ENCODE data around the gene PDXP. TPM values are rescaled to one million over a fixed set of nuclear protein-coding genes. Genes with fewer than 3 reads are reported as not detected.

PDXP gene
- total and polyA plus RNA-seq, 2 of the 13 experiments (the other 11 are each of a cell fraction or from before 2014, with no cell fraction given), result 58.2 to 70.6 TPM

DNA sequence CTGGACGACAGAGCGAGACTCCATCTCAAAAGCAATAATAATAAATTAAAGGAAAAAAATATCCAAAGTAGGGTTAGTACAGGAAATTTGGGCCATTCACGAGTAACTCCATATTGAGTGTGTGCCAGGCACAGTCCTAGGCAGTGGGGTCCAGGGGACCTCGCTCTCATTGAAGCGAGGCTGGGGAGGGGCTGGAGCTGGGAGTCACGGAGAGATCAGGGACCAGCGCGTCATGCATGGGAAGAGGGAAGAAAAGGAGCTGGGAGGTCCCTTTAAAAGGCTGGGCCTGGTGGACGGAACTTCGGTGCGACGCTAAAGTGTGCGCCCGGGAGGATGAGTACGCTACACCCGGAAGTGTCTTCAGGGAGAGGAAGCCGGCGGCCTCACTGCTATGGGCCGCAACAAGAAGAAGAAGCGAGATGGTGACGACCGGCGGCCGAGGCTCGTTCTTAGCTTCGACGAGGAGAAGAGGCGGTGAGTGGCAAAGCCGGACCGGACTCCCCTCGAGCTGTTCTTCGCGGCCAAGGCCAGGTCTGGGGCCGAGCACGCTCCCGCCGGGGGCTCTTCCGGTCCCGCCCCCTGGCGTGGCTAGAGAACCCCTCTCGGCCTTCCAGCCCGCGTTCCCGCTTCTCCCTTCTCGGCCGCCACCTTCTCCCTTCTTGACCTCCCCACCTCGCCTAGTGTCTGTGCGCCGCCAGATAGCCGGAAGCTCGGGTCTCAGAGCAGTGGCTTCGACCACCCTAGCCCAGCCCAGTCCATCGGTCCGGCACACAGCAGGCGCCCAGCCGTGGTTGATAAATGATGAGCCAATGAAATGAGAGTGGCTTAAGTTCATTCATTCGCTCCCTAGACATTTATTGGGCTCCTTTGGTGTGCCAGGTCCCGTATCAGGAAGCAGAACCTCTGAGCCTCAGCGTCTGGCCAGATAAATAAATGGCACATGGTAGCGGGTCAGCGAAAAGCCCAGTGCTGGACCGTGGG, 27.8 kb downstream of the PDXP start, which contains the start of gene NOL12 (continued):
- no peak for TF ChIP-seq TCF7 (IDR thresholded peaks at IDR 0.05; ENCODE audit: low read depth)
- TF ChIP-seq, protein P1, sequence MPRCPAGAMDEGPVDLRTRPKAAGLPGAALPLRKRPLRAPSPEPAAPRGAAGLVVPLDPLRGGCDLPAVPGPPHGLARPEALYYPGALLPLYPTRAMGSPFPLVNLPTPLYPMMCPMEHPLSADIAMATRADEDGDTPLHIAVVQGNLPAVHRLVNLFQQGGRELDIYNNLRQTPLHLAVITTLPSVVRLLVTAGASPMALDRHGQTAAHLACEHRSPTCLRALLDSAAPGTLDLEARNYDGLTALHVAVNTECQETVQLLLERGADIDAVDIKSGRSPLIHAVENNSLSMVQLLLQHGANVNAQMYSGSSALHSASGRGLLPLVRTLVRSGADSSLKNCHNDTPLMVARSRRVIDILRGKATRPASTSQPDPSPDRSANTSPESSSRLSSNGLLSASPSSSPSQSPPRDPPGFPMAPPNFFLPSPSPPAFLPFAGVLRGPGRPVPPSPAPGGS (CRISPR knock-in tag; IDR thresholded peaks at IDR 0.05), result no peak; the same call in 1 of the 2 replicates
- TF ChIP-seq, protein P2, sequence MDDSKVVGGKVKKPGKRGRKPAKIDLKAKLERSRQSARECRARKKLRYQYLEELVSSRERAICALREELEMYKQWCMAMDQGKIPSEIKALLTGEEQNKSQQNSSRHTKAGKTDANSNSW (CRISPR knock-in tag; IDR thresholded peaks at IDR 0.05; ENCODE audit: borderline replicate concordance), result 0 out of 2 replicates have a peak, but pooled peaks have one; percentile 30
- peak; percentile 41; the same call in 1 of the 2 replicates for TF ChIP-seq ZNF143 (CRISPR knock-in tag; IDR thresholded peaks at IDR 0.05)
- no peak for TF ChIP-seq JDP2 (CRISPR knock-in tag; IDR thresholded peaks at IDR 0.05; ENCODE audit: borderline replicate concordance)
- TF ChIP-seq, protein P3, sequence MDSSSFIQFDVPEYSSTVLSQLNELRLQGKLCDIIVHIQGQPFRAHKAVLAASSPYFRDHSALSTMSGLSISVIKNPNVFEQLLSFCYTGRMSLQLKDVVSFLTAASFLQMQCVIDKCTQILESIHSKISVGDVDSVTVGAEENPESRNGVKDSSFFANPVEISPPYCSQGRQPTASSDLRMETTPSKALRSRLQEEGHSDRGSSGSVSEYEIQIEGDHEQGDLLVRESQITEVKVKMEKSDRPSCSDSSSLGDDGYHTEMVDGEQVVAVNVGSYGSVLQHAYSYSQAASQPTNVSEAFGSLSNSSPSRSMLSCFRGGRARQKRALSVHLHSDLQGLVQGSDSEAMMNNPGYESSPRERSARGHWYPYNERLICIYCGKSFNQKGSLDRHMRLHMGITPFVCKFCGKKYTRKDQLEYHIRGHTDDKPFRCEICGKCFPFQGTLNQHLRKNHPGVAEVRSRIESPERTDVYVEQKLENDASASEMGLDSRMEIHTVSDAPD (CRISPR knock-in tag; IDR thresholded peaks at IDR 0.05), result peak; percentile 42; the same call in 1 of the 2 replicates
- TF ChIP-seq, protein P4, sequence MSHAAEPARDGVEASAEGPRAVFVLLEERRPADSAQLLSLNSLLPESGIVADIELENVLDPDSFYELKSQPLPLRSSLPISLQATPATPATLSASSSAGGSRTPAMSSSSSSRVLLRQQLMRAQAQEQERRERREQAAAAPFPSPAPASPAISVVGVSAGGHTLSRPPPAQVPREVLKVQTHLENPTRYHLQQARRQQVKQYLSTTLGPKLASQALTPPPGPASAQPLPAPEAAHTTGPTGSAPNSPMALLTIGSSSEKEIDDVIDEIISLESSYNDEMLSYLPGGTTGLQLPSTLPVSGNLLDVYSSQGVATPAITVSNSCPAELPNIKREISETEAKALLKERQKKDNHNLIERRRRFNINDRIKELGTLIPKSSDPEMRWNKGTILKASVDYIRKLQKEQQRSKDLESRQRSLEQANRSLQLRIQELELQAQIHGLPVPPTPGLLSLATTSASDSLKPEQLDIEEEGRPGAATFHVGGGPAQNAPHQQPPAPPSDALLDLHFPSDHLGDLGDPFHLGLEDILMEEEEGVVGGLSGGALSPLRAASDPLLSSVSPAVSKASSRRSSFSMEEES (CRISPR knock-in tag; IDR thresholded peaks at IDR 0.05), result peak; percentile 66; the same call in 1 of the 2 replicates
- no peak for TF ChIP-seq GATA4 (IDR thresholded peaks at IDR 0.05; ENCODE audit: borderline replicate concordance, low read depth)
- peak; percentile 49 for TF ChIP-seq ZNF44 (CRISPR knock-in tag; IDR thresholded peaks at IDR 0.05)
- peak; percentile 70 for TF ChIP-seq RXRA (CRISPR knock-in tag; IDR thresholded peaks at IDR 0.05)
- TF ChIP-seq, protein P5, sequence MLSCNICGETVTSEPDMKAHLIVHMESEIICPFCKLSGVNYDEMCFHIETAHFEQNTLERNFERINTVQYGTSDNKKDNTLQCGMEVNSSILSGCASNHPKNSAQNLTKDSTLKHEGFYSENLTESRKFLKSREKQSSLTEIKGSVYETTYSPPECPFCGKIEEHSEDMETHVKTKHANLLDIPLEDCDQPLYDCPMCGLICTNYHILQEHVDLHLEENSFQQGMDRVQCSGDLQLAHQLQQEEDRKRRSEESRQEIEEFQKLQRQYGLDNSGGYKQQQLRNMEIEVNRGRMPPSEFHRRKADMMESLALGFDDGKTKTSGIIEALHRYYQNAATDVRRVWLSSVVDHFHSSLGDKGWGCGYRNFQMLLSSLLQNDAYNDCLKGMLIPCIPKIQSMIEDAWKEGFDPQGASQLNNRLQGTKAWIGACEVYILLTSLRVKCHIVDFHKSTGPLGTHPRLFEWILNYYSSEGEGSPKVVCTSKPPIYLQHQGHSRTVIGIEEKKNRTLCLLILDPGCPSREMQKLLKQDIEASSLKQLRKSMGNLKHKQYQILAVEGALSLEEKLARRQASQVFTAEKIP (CRISPR knock-in tag; IDR thresholded peaks at IDR 0.05; ENCODE audit: borderline replicate concordance), result no peak
- no peak for TF ChIP-seq MTA1 (CRISPR knock-in tag; IDR thresholded peaks at IDR 0.05; ENCODE audit: borderline replicate concordance)
- TF ChIP-seq ZNF616 (CRISPR knock-in tag; IDR thresholded peaks at IDR 0.05; ENCODE audit: low read depth), result peak; percentile 80; the same call in 1 of the 2 replicates
- TF ChIP-seq, protein P6, sequence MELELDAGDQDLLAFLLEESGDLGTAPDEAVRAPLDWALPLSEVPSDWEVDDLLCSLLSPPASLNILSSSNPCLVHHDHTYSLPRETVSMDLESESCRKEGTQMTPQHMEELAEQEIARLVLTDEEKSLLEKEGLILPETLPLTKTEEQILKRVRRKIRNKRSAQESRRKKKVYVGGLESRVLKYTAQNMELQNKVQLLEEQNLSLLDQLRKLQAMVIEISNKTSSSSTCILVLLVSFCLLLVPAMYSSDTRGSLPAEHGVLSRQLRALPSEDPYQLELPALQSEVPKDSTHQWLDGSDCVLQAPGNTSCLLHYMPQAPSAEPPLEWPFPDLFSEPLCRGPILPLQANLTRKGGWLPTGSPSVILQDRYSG (CRISPR knock-in tag; IDR thresholded peaks at IDR 0.05), result no peak
- TF ChIP-seq SIX4 (CRISPR knock-in tag; IDR thresholded peaks at IDR 0.05), result 0 out of 2 replicates have a peak, but pooled peaks have one; percentile 38
- peak; percentile 75 for TF ChIP-seq KMT2A (CRISPR knock-in tag; IDR thresholded peaks at IDR 0.05)
- 0 out of 2 replicates have a peak, but pooled peaks have one; percentile 28 for TF ChIP-seq HOXD1 (CRISPR knock-in tag; IDR thresholded peaks at IDR 0.05)
- peak; percentile 42; the same call in 1 of the 2 replicates for TF ChIP-seq RFXANK (CRISPR knock-in tag; IDR thresholded peaks at IDR 0.05)

Data from HepG2 (cell line).